HCT116 (cell line): ENCODE results near the gene ADGRG4. TPM values are rescaled to one million over a fixed set of nuclear protein-coding genes. Genes with fewer than 3 reads are reported as not detected.

Experiments used
- ATAC-seq: fragments of 200-7000 bp; cut with Tn5 transposase; 2 replicates; pipeline ENCODE4 v1.9.1; 2020; ENCODE audit warnings: mild to moderate bottlenecking, moderate library complexity
- BruUV-seq: library from RNA; stranded (reverse); fragments of 400-500 nt; replicated peaks from 2 replicates; lab custom pipeline; 2021; lab: Mats Ljungman, UMichigan
- CTCF ChIA-PET: fragments of 300-600 bp; sonication (Branson Sonifier 250); formaldehyde crosslinking; loops from one replicate; lab custom pipeline; 2021; ENCODE audit warnings: antibody characterized with exemption; lab: Charles Lee
- POLR2A ChIA-PET: fragments of 300-600, 350-600 bp; sonication (Branson Sonifier 250); formaldehyde crosslinking; loops from one replicate; lab custom pipeline; 2021; ENCODE audit warnings: antibody characterized with exemption; lab: Charles Lee
- RAD21 ChIA-PET, 2 experiments: fragments of 300-600 bp; sonication (Branson Sonifier 250); formaldehyde crosslinking; loops; one replicate each; lab custom pipeline; 2023; ENCODE audit warnings: low total read pairs in 2 of 2; ENCODE audit not compliant: uncharacterized antibody in 2 of 2, unreplicated experiment in 2 of 2, low non-redundant PET in 1 of 2; lab: Charles Lee
- DNase-seq: peaks from one replicate; pipeline ENCODE4 v3.0.0-alpha.2; 2010; ENCODE audit warnings: low read depth, low spot score
- H2AFZ ChIP-seq: fragments of 200-600 bp; shearing (Covaris generic), sonication (generic); 2 replicates; pipeline ENCODE4 v1.6.1; 2017; ENCODE audit warnings: low read depth, mixed run types, mixed read lengths, antibody characterized with exemption, low read length; ENCODE audit not compliant: poor library complexity, severe bottlenecking
- H3K27ac ChIP-seq: 2 replicates; pipeline ENCODE4 v1.5.1; 2012; ENCODE audit warnings: low read depth, low read length
- H3K27me3 ChIP-seq: fragments of 200-600 bp; sonication (generic); 2 replicates; pipeline ENCODE4 v1.6.1; 2016; ENCODE audit warnings: mixed run types, low read length, mixed read lengths; ENCODE audit not compliant: insufficient read depth
- H3K36me3 ChIP-seq, 2 experiments: fragments of 200-500 bp in 1 of 2; fragments of 200-600 bp in 1 of 2; sonication (Bioruptor generic) in 1 of 2; sonication (generic) in 1 of 2; 2 replicates each; pipeline versions ENCODE4 v1.5.1 to v1.6.1; 2014 to 2016; ENCODE audit warnings: low read length in 2 of 2, inconsistent platforms in 1 of 2, mixed read lengths in 1 of 2, mixed run types in 1 of 2; ENCODE audit not compliant: insufficient read depth in 2 of 2, control insufficient read depth in 1 of 2
- H3K4me1 ChIP-seq, 2 experiments: fragments of 200-600 bp in 1 of 2; sonication (generic) in 1 of 2; 2 replicates each; pipeline versions ENCODE4 v1.5.1 to v1.6.1; 2012 to 2017; ENCODE audit warnings: low read length in 2 of 2, inconsistent platforms in 1 of 2, mild to moderate bottlenecking in 1 of 2, mixed read lengths in 1 of 2, mixed run types in 1 of 2, moderate library complexity in 1 of 2; ENCODE audit not compliant: insufficient read depth in 2 of 2, control insufficient read depth in 1 of 2
- H3K4me2 ChIP-seq: fragments of 200-600 bp; sonication (generic); 2 replicates; pipeline ENCODE4 v1.6.1; 2017; ENCODE audit warnings: mixed run types, low read length, mixed read lengths
- H3K4me3 ChIP-seq, 2 experiments: fragments of 200-600 bp in 1 of 2; sonication (generic) in 1 of 2; replicated peaks in 1 of 2; 2 replicates each; pipeline ENCODE4 v1.5.1; 2011 to 2016; ENCODE audit warnings: low read length in 2 of 2, control low read depth in 1 of 2, low read depth in 1 of 2, mild to moderate bottlenecking in 1 of 2, mixed read lengths in 1 of 2, mixed run types in 1 of 2
- H3K79me2 ChIP-seq: fragments of 200-600 bp; sonication (generic); 2 replicates; pipeline ENCODE4 v1.6.1; 2017; ENCODE audit warnings: mild to moderate bottlenecking, mixed run types, low read length, moderate library complexity, mixed read lengths; ENCODE audit not compliant: insufficient read depth
- H3K9ac ChIP-seq: fragments of 200-600 bp; sonication (generic); 2 replicates; pipeline ENCODE4 v1.6.1; 2016; ENCODE audit warnings: low read length, mixed read lengths
- H3K9me2 ChIP-seq: fragments of 200-600 bp; sonication (generic), shearing (Covaris generic); 2 replicates; pipeline ENCODE4 v1.6.1; 2017; ENCODE audit warnings: mixed run types, mild to moderate bottlenecking, moderate library complexity; ENCODE audit not compliant: insufficient read depth
- H3K9me3 ChIP-seq, 2 experiments: fragments of 200-500 bp in 1 of 2; fragments of 200-600 bp in 1 of 2; sonication (Bioruptor generic) in 1 of 2; sonication (generic) in 1 of 2; 2 replicates each; pipeline ENCODE4 v1.6.1; 2014 to 2017; ENCODE audit warnings: low read length in 2 of 2, mixed read lengths in 2 of 2, inconsistent platforms in 1 of 2, low read depth in 1 of 2, mild to moderate bottlenecking in 1 of 2, mixed run types in 1 of 2, moderate library complexity in 1 of 2; ENCODE audit not compliant: control insufficient read depth in 1 of 2, insufficient read depth in 1 of 2
- H4K20me1 ChIP-seq: fragments of 200-600 bp; sonication (generic), shearing (Covaris generic); 2 replicates; pipeline ENCODE4 v1.6.1; 2017; ENCODE audit warnings: mixed run types, mild to moderate bottlenecking, moderate library complexity; ENCODE audit not compliant: insufficient read depth
- ATF3 ChIP-seq: IDR thresholded peaks from 2 replicates; pipeline ENCODE4 v1.6.1; 2012
- CBX3 ChIP-seq: IDR thresholded peaks from 2 replicates; pipeline ENCODE4 v1.6.1; 2012; ENCODE audit warnings: low read depth
- CEBPB ChIP-seq: IDR thresholded peaks from 2 replicates; pipeline ENCODE4 v1.6.1; 2012; ENCODE audit warnings: low read depth
- CTCF ChIP-seq, 3 experiments: fragments of 200-600 bp in 1 of 3; sonication (generic) in 1 of 3; IDR thresholded peaks in 2 of 3; conservative IDR thresholded peaks in 1 of 3; 2 replicates each; pipeline ENCODE4 v1.5.1; 2012 to 2017; ENCODE audit warnings: low read depth in 2 of 3, low read length in 2 of 3, antibody characterized with exemption in 1 of 3, borderline replicate concordance in 1 of 3, control low read depth in 1 of 3, mild to moderate bottlenecking in 1 of 3, mixed read lengths in 1 of 3, mixed run types in 1 of 3, moderate library complexity in 1 of 3; ENCODE audit not compliant: insufficient read depth in 1 of 3
- EGR1 ChIP-seq: IDR thresholded peaks from 2 replicates; pipeline ENCODE4 v1.6.1; 2012; ENCODE audit warnings: low read depth
- ELF1 ChIP-seq: IDR thresholded peaks from 2 replicates; pipeline ENCODE4 v1.6.1; 2012; ENCODE audit warnings: low read depth, borderline replicate concordance
- EZH2 ChIP-seq: fragments of 200-600 bp; sonication (generic); IDR thresholded peaks from 2 replicates; pipeline ENCODE4 v1.6.1; 2017; ENCODE audit warnings: antibody characterized with exemption, mixed run types
- EZH2phosphoT487 ChIP-seq: fragments of 200-600 bp; IDR thresholded peaks from 2 replicates; pipeline ENCODE4 v1.6.1; 2018; ENCODE audit warnings: antibody characterized with exemption, borderline replicate concordance
- FOSL1 ChIP-seq: IDR thresholded peaks from 2 replicates; pipeline ENCODE4 v1.6.1; 2012; ENCODE audit warnings: low read depth
- JUND ChIP-seq: IDR thresholded peaks from 2 replicates; pipeline ENCODE4 v1.6.1; 2012
- MAX ChIP-seq: IDR thresholded peaks from 2 replicates; pipeline ENCODE4 v1.6.1; 2012
- POLR2AphosphoS5 ChIP-seq: IDR thresholded peaks from 2 replicates; pipeline ENCODE4 v1.6.1; 2011; ENCODE audit warnings: mild to moderate bottlenecking, low read depth, low read length, moderate library complexity
- RAD21 ChIP-seq: IDR thresholded peaks from 2 replicates; pipeline ENCODE4 v1.6.1; 2012; ENCODE audit warnings: low read depth, mild to moderate bottlenecking
- REST ChIP-seq: IDR thresholded peaks from 2 replicates; pipeline ENCODE4 v1.6.1; 2012; ENCODE audit warnings: low read depth
- SIN3A ChIP-seq: IDR thresholded peaks from 2 replicates; pipeline ENCODE4 v1.6.1; 2012; ENCODE audit warnings: low read depth
- TCF7L2 ChIP-seq: IDR thresholded peaks from 2 replicates; pipeline ENCODE4 v1.7.0; 2011; ENCODE audit warnings: borderline replicate concordance, inconsistent platforms; ENCODE audit not compliant: insufficient read depth, insufficient read length; ENCODE audit errors: extremely low read depth
- YY1 ChIP-seq: IDR thresholded peaks from 2 replicates; pipeline ENCODE4 v1.6.1; 2011; ENCODE audit warnings: low read length, low read depth, moderate library complexity, mild to moderate bottlenecking; ENCODE audit not compliant: insufficient replicate concordance; ENCODE audit errors: extremely low read depth
- ZBTB33 ChIP-seq: IDR thresholded peaks from 2 replicates; pipeline ENCODE4 v1.6.1; 2011; ENCODE audit warnings: mild to moderate bottlenecking, low read length, moderate library complexity; ENCODE audit not compliant: insufficient replicate concordance; ENCODE audit errors: extremely low read depth
- ZFX ChIP-seq: fragments of 450-650 bp; IDR thresholded peaks from 2 replicates; pipeline ENCODE4 v1.6.1; 2017
- ZNF274 ChIP-seq: fragments of 200-500 bp; sonication (Bioruptor generic); IDR thresholded peaks from 2 replicates; pipeline ENCODE4 v1.6.1; 2014; ENCODE audit warnings: mild to moderate bottlenecking, low read depth, low read length, inconsistent platforms
- intact Hi-C: fragments of 100-400 bp; cut with micrococcal nuclease; formaldehyde crosslinking; loops from 2 replicates; pipeline ENCODE4 v1.10.0; 2022
- total RNA-seq: library from RNA; stranded (reverse); gene quantifications from one replicate; pipeline ENCODE4 v1.2.1, GENCODE V29; 2021; ENCODE audit not compliant: unreplicated experiment

Gene ADGRG4
- total RNA-seq, 1 experiment from 2014 or later, result not detected

- Histone ChIP-seq H3K9me2 (no peaks in the 10 kb centered on the region), H3K36me3 (no peaks in the 10 kb centered on the region), H3K79me2 (no peaks in the 10 kb centered on the region), H2AFZ (no peak overlapping the region), H3K27me3 (no peaks in the 10 kb centered on the region), H3K9ac (no peak overlapping the region), H3K4me3 (no peak overlapping the region), H3K27ac (no peak overlapping the region), H3K4me2 (no peak overlapping the region), H3K9me3 (no peaks in the 10 kb centered on the region), H4K20me1 (no peaks in the 10 kb centered on the region), H3K4me1 (no peaks in the 10 kb centered on the region)
- ChIA-PET RAD21 (no interaction called here), POLR2A (no interaction called here), CTCF (no interaction called here)
- BruUV-seq, result no TSS peak
- TF ChIP-seq YY1 (no peak), ZBTB33 (no peak), REST (no peak), ZNF274 (no peak), ZFX (no peak), TCF7L2 (no peak), EGR1 (no peak), CEBPB (no peak), ELF1 (no peak), MAX (no peak), FOSL1 (no peak), CBX3 (no peak), EZH2 (no peak), EZH2phosphoT487 (no peak), CTCF (IDR thresholded peaks at IDR 0.05 in 2 of 3, conservative IDR thresholded peaks at IDR 0.05 in 1 of 3; ENCODE audit: borderline replicate concordance in 1 of 3, insufficient read depth in 1 of 3, low read depth in 2 of 3, low read length in 2 of 3) (no peak), RAD21 (no peak), JUND (no peak), POLR2AphosphoS5 (no peak), SIN3A (no peak), ATF3 (no peak)
- ATAC-seq (no peak), DNase-seq (no peak)
- intact Hi-C loops, result no loop called here
These were observed 25.2 kb upstream of the ADGRG4 start for GRCh38 chrX:136275553-136275952.
